Adipose tissue (tissue), 3 donors: Measurements from ENCODE around the gene NABP1. TPM values are rescaled to one million over a fixed set of nuclear protein-coding genes. Genes with fewer than 3 reads are reported as not detected.

Experiments used
- H3K27ac ChIP-seq: one replicate; pipeline ENCODE4 v1.5.1; 2013; ENCODE audit warnings: low read depth, low read length
- WGBS, 3 donors: extraction: QIAGEN DNeasy Blood & Tissue Kit; methylation state at CpG; one replicate each; pipeline ENCODE4 v1.1.7; 2013; 5-methylcytosine and 5-hydroxymethylcytosine counted together
- polyA plus RNA-seq, 3 donors: library from polyadenylated mRNA; stranded (reverse); fragments of 200-250 nt; gene quantifications; one replicate each; pipeline ENCODE4 v1.2.3, GENCODE V29; 2013
- donor health status: healthy with polysubstance abuse.
- donor health status: Bipolar disorder and iron deficiency.
- donor health status: healthy.

NABP1 gene
- polyA plus RNA-seq, 3 donors = 5.0 to 55.8 (median 29.0) TPM

GRCh38 chr2:191696001-191696400 is 18.1 kb downstream of the NABP1 start:
- H3K27ac ChIP-seq = no peak overlapping the region

DNA sequence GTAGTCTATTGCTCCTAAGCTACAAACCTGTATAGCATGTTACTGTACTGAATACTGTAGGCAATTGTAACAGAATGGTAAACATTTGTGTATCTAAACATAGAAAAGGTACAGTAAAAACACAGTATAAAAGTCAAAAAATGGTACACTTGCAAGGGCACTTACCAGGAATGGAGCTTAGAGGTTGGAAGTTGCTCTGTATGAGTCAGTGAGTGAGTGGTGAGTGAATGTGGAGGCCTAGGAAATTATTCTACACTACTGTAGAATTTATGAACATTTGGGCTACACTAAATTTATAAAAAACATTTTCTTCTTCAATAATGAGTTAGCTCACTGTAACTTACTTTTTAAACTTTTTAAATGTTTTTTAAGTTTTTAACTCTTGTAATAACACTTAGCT is 19.0 kb downstream of the NABP1 start:
- H3K27ac ChIP-seq = no peak overlapping the region

GRCh38 chr2:191697870-191698269 is 19.9 kb downstream of the NABP1 start:
- H3K27ac ChIP-seq = no peak overlapping the region
- 94 to 96% (median 95%) methylated on average over 3 of the region's 3 CpGs for WGBS, 3 donors

GRCh38 chr2:191699341-191699945 is 21.5 kb downstream of the NABP1 start:
- no peak overlapping the region for H3K27ac ChIP-seq
- WGBS, 3 donors = 54 to 87% (median 77%) methylated on average over 10 of the region's 10 CpGs

DNA sequence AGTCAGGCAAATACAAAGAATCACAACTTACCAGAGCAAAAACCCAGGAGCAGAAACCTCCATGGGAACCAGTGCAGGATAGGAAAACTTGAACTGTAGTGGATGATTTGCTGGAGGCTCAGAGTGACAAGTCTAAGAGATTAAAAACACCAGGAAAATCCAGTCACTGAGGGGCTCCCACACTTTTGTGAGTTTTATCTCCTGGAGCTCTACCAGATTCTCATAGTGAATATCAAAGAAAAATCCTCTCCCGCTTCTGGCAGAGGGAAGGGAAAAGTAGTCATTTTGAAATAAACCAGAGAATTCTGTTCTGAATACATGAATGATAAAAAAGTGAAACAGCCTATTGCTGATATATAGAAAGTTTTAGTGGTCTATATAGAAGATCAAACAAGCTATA is 23.1 kb downstream of the NABP1 start:
- no peak overlapping the region for H3K27ac ChIP-seq
- WGBS, 3 donors = 72 to 81% (median 75%) methylated on average over 1 of the region's 1 CpG

- 56 to 73% (median 65%) methylated on average over 2 of the region's 2 CpGs for WGBS, 3 donors
- H3K27ac ChIP-seq = no peak overlapping the region
Measured at GRCh38 chr2:191701696-191702095, 23.8 kb downstream of the NABP1 start.

GRCh38 chr2:191703079-191703725 is 25.3 kb downstream of the NABP1 start:
- WGBS, 3 donors = 75 to 94% (median 93%) methylated on average over 7 of the region's 7 CpGs
- no peak overlapping the region for H3K27ac ChIP-seq

DNA sequence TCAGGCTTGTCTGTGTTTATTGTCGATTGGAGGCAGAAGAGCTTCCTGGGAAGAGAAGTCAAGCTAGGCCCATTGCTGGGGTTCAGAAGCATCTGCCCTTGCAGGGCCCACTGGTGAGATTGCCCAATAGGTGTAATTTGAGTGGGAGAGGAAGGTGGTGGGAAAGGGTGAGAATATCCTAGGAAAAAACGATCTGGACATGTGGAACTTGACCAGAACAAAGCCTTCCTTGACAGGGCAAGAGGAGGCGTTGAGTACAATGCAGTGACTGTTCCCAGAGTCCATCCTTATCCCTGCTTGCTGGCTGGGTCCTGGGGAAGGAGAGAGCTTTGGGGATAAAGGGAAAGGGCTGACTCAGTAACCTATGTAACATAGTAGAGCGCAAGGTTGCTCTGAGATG is 27.1 kb downstream of the NABP1 start:
- 81 to 89% (median 88%) methylated on average over 4 of the region's 4 CpGs for WGBS, 3 donors
- H3K27ac ChIP-seq = no peak overlapping the region

- H3K27ac ChIP-seq = no peak overlapping the region
- WGBS, 3 donors = 71 to 82% (median 73%) methylated on average over 1 of the region's 1 CpG
Measured at GRCh38 chr2:191705701-191706100, 27.8 kb downstream of the NABP1 start.

- no peak overlapping the region for H3K27ac ChIP-seq
- WGBS, 3 donors = 83 to 87% (median 86%) methylated on average over 2 of the region's 2 CpGs
Measured at GRCh38 chr2:191706791-191707190, 28.9 kb downstream of the NABP1 start.

DNA sequence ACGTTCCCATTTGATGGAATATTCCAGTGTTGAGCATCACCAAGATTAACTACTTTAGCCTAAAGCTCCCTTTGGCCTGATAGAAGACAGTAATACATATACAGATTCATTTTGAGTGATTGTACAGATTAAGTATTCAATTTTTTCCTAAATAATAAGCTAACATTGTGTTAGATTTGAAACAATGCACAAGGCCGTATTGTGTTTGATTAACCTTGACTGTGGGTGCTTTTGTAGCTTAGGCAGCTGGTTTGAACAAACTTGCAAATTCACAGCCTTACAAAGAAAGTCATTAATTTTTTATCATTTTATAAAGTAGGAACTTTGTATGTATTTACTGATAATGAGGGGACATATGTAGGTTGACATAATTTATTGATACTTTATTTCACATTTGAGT is 29.6 kb downstream of the NABP1 start:
- H3K27ac ChIP-seq = no peak overlapping the region
- WGBS, 3 donors = 33 to 90% (median 87%) methylated on average over 2 of the region's 2 CpGs

- no peak overlapping the region for H3K27ac ChIP-seq
- 91 to 96% (median 95%) methylated on average over 1 of the region's 1 CpG for WGBS, 3 donors
Measured at GRCh38 chr2:191710411-191710900, 32.5 kb downstream of the NABP1 start.

- H3K27ac ChIP-seq = no peak overlapping the region
Measured at GRCh38 chr2:191711621-191712020, 33.7 kb downstream of the NABP1 start.

DNA sequence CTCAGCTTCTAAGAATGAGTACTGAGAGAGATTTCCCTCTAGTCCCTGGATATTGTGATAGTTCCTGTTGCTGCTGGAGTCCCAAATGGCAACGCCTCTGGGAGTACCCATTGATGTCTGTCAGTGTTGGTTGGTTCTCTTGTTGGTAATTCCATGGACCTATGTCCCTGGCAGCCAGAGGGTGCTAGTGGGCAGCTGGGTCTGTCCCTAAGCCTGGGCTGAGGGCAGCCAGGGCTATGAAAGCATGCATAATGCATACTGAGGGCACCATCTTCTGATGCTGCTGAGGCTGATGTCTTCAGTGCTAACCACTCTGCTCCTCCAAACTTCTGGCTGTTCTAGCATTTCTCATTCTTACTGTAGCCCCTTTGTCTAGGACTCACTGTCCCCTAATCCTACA is 35.9 kb downstream of the NABP1 start:
- no peak overlapping the region for H3K27ac ChIP-seq
- WGBS, 3 donors = 35 to 88% (median 60%) methylated on average over 1 of the region's 1 CpG

More at GRCh38 chr2:191711621-191712020, 33.7 kb downstream of the NABP1 start:
- 76 to 85% (median 80%) methylated on average over 2 of the region's 2 CpGs for WGBS, 3 donors

- 87 to 94% (median 94%) methylated on average over 4 of the region's 4 CpGs for WGBS, 3 donors
- no peak overlapping the region for H3K27ac ChIP-seq
Measured at GRCh38 chr2:191714925-191715324, 37.0 kb downstream of the NABP1 start.

- WGBS, 3 donors = 83 to 97% (median 93%) methylated on average over 2 of the region's 2 CpGs
- no peak overlapping the region for H3K27ac ChIP-seq
Measured at GRCh38 chr2:191715471-191715870, 37.5 kb downstream of the NABP1 start.

DNA sequence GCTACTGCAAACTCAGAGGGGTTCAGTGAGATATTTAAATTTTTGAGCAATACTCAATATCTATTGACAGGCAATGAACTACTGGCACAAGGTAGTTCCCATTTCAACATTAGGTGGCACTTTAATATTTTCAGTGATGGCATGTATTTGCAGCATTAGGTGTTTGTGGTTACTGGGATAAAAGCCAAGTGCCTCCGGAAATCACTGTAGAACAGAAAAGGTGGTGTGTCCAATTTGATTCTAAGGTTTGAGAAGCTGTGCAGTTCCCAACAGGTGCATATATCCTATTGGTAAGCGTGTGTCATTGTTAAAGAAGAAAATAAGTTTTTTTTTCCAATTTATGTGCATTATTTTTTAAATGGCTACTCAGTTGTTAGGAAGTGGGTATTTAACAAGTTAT is 41.3 kb downstream of the NABP1 start:
- WGBS, 3 donors = 63 to 74% (median 72%) methylated on average over 2 of the region's 2 CpGs

GRCh38 chr2:191719938-191720337 is 42.0 kb downstream of the NABP1 start:
- no peak overlapping the region for H3K27ac ChIP-seq
- WGBS, 3 donors = 89 to 94% (median 93%) methylated on average over 13 of the region's 13 CpGs

More for the DNA sequence above, 41.3 kb downstream of the NABP1 start:
- H3K27ac ChIP-seq = no peak overlapping the region

GRCh38 chr2:191721331-191721730 is 43.4 kb downstream of the NABP1 start:
- WGBS, 3 donors = 77 to 86% (median 77%) methylated on average over 2 of the region's 2 CpGs
- no peak overlapping the region for H3K27ac ChIP-seq

GRCh38 chr2:191724015-191724414 is 46.1 kb downstream of the NABP1 start:
- WGBS, 3 donors = 30 to 58% (median 57%) methylated on average over 1 of the region's 1 CpG
- no peak overlapping the region for H3K27ac ChIP-seq
